Vagina (tissue), 2 donors: ENCODE results near the gene METTL2A.
"Not testable (repeated sequence)": the region's sequence is repeated elsewhere in the genome, so short reads cannot be mapped to it uniquely, and the experiment has no call there.

Experiments used
- CTCF ChIP-seq, 3 experiments: fragments of 450-650 bp in 2 of 3; fragments of 200-600 bp in 1 of 3; sonication (generic) in 1 of 3; IDR thresholded peaks; one replicate each; pipeline ENCODE4 v1.5.1; 2017 to 2019; ENCODE audit warnings: antibody characterized with exemption in 3 of 3, mild to moderate bottlenecking in 2 of 3, moderate library complexity in 2 of 3
- POLR2A ChIP-seq, 2 donors: fragments of 450-650 bp; IDR thresholded peaks; one replicate each; pipeline ENCODE4 v1.6.1; 2017; ENCODE audit warnings: antibody characterized with exemption in 2 of 2, mild to moderate bottlenecking in 2 of 2, moderate library complexity in 2 of 2

- not testable (repeated sequence) for TF ChIP-seq CTCF, POLR2A (IDR thresholded peaks at IDR 0.05)
Observed at GRCh38 chr17:62482553-62482952, 58.9 kb downstream of the METTL2A start.
